GM12875 (cell line): Measurements from ENCODE around the gene TRMT112.

Source experiments
- H3K4me3 ChIP-seq: one replicate; pipeline ENCODE4 v1.5.1; 2011; ENCODE audit warnings: low read depth, low read length, control low read depth
- CTCF ChIP-seq: IDR thresholded peaks from 2 replicates; pipeline ENCODE4 v1.5.1; 2011; ENCODE audit warnings: low read depth, mild to moderate bottlenecking, control low read depth, inconsistent platforms, low read length, moderate library complexity, borderline replicate concordance; ENCODE audit not compliant: insufficient read depth

The TRMT112 gene

GRCh38 chr11:64341851-64342791, 24.8 kb upstream of the TRMT112 start:
- H3K4me3 ChIP-seq: no peak overlapping the region
- peak; percentile 48 for TF ChIP-seq CTCF

GRCh38 chr11:64341429-64341828, 24.1 kb upstream of the TRMT112 start:
- no peak overlapping the region for H3K4me3 ChIP-seq
- no peak for TF ChIP-seq CTCF

GRCh38 chr11:64340671-64341335, 23.4 kb upstream of the TRMT112 start:
- TF ChIP-seq CTCF: no peak
- H3K4me3 ChIP-seq: peak overlapping the region; percentile 58

GRCh38 chr11:64339754-64340408, 22.5 kb upstream of the TRMT112 start, which contains the start of gene CCDC88B:
Gene CCDC88B, plus strand, starts transcription at chr11:64340204. Its CDS starts 63 bp downstream, at chr11:64340267.
- peak within 1 kb of the TSS; percentile 58 for H3K4me3 ChIP-seq
- no peak for TF ChIP-seq CTCF

- H3K4me3 ChIP-seq: peak overlapping the region; percentile 58
- TF ChIP-seq CTCF: no peak
These were observed 21.9 kb upstream of the TRMT112 start for GRCh38 chr11:64339286-64339685.

GRCh38 chr11:64338716-64339115, 21.4 kb upstream of the TRMT112 start:
- no peak for TF ChIP-seq CTCF
- no peak overlapping the region for H3K4me3 ChIP-seq
